ENCODE data around the gene NAV3. TPM values are rescaled to one million over a fixed set of nuclear protein-coding genes. Genes with fewer than 3 reads are reported as not detected.

NAV3 gene
- total and polyA plus RNA-seq, 9 of the 15 experiments (the other 6 are each of a cell fraction or from before 2014, with no cell fraction given): 0.04 TPM; not detected in 8

DNA sequence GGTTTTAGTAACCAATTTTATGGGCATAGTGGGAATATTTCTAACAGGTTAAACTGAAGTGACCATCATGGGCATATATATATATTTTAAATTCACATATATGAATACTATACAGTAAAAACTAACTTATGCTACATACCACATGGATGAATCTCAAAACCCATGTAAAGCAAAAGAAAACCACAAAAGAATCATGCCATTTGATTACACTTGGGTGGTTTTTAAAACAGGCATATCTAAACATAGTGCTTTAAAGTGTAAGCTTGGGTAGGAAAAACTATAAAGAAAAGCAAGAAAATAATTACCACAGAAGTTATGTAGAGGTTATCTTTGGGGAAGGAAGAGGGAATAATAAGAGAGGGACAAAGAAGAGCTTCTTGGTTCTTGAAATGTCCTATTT lies 326.1 kb downstream of the NAV3 start (continued):
- TF ChIP-seq, protein P1, sequence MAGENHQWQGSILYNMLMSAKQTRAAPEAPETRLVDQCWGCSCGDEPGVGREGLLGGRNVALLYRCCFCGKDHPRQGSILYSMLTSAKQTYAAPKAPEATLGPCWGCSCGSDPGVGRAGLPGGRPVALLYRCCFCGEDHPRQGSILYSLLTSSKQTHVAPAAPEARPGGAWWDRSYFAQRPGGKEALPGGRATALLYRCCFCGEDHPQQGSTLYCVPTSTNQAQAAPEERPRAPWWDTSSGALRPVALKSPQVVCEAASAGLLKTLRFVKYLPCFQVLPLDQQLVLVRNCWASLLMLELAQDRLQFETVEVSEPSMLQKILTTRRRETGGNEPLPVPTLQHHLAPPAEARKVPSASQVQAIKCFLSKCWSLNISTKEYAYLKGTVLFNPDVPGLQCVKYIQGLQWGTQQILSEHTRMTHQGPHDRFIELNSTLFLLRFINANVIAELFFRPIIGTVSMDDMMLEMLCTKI (IDR thresholded peaks at IDR 0.05; ENCODE audit: partially characterized antibody): no peak
- TF ChIP-seq PCBP1 (IDR thresholded peaks at IDR 0.05; ENCODE audit: low read depth, low read length, poor library complexity, severe bottlenecking) (no peak), U2AF1 (optimal IDR thresholded peaks at IDR 0.05; ENCODE audit: low read depth, low read length) (no peak), ZNF175 (CRISPR knock-in tag; IDR thresholded peaks at IDR 0.05; ENCODE audit: low read depth) (no peak), ETV6 (IDR thresholded peaks at IDR 0.05; ENCODE audit: borderline replicate concordance in 1 of 2, low read depth in 2 of 2, low read length in 1 of 2) (no peak), ETV6 (CRISPR knock-in tag; IDR thresholded peaks at IDR 0.05; ENCODE audit: borderline replicate concordance) (no peak), RAD21 (CRISPR knock-in tag; conservative IDR thresholded peaks at IDR 0.05 in 1 of 2, IDR thresholded peaks at IDR 0.05 in 1 of 2) (no peak), PPARD (CRISPR knock-in tag; IDR thresholded peaks at IDR 0.05) (no peak)

DNA sequence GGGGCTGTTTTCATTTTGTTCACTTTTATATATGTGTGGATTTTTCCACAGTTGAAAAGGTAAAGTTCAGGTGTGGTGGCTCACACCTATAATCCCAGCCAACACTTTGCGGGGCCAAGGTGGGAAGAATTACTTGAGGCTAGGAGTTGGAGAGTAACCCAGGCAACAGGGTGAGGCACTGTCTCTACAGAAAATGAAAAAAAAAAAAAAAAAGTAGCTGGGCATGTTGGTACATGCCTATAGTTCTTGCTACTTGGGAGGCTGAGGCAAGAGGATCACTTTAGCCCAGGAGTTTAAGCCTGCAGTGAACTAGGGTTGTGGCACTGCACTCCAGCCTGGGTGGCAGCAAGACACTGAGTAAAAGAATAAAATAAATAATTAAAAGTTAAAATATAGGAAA lies 326.5 kb downstream of the NAV3 start:
- Histone ChIP-seq H3K9me1 (ENCODE audit: control insufficient read depth, insufficient read depth, low read length) (no peaks in the 10 kb centered on the region), H3K9ac (ENCODE audit: insufficient read depth in 1 of 2, low read depth in 2 of 2, low read length in 2 of 2) (no peak overlapping the region), H3K79me2 (ENCODE audit: control insufficient read depth, insufficient read depth, low read length) (no peaks in the 10 kb centered on the region), H3K36me3 (ENCODE audit: control insufficient read depth, insufficient read depth, low read length) (no peaks in the 10 kb centered on the region), H3K4me3 (no peak overlapping the region), H4K20me1 (replicated peaks; ENCODE audit: control insufficient read depth, insufficient read depth, low read length) (no peaks in the 10 kb centered on the region), H3K4me1 (replicated peaks in 1 of 2; ENCODE audit: control insufficient read depth in 2 of 2, insufficient read depth in 2 of 2, low read length in 2 of 2) (no peaks in the 10 kb centered on the region), H3K9me3 (replicated peaks; ENCODE audit: control insufficient read depth, insufficient read depth, low read depth, low read length) (no peaks in the 10 kb centered on the region; the same call in 1 of the 2 replicates), H3K27me3 (ENCODE audit: control insufficient read depth in 2 of 2, insufficient read depth in 2 of 2, low read length in 2 of 2) (no peaks in the 10 kb centered on the region), H3K27ac (ENCODE audit: extremely low read depth, low read depth, low read length) (no peak overlapping the region), H2AFZ (ENCODE audit: low read depth, low read length) (no peak overlapping the region), H3K4me2 (ENCODE audit: insufficient read depth, low read length) (no peak overlapping the region)
- FAIRE-seq: no peak
- in situ Hi-C loops (cut with MboI) (no loop called here), intact Hi-C loops (cut with micrococcal nuclease) (no loop called here)
- ChIA-PET POLR2A (no interaction called here), CTCF (ENCODE audit: low intra/inter-chr PET ratio) (no interaction called here)
- no TSS peak for BruUV-seq (replicated peaks)
- no peak for DNase-seq (ENCODE audit: extremely low read depth in 1 of 4, low spot score in 3 of 4)
- 0% methylated on average over 1 of the region's 1 CpG for whole genome bisulfite sequencing (ENCODE audit: insufficient coverage, low coverage, missing lambda C conversion rate)
- no peak for ATAC-seq
- TF ChIP-seq, protein P2, sequence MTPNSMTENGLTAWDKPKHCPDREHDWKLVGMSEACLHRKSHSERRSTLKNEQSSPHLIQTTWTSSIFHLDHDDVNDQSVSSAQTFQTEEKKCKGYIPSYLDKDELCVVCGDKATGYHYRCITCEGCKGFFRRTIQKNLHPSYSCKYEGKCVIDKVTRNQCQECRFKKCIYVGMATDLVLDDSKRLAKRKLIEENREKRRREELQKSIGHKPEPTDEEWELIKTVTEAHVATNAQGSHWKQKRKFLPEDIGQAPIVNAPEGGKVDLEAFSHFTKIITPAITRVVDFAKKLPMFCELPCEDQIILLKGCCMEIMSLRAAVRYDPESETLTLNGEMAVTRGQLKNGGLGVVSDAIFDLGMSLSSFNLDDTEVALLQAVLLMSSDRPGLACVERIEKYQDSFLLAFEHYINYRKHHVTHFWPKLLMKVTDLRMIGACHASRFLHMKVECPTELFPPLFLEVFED (CRISPR knock-in tag; conservative IDR thresholded peaks at IDR 0.05): no peak
- TF ChIP-seq BDP1 (IDR thresholded peaks at IDR 0.05; ENCODE audit: insufficient read depth, insufficient read length): no peak
- TF ChIP-seq HLTF (IDR thresholded peaks at IDR 0.05): no peak
- TF ChIP-seq, protein P3, sequence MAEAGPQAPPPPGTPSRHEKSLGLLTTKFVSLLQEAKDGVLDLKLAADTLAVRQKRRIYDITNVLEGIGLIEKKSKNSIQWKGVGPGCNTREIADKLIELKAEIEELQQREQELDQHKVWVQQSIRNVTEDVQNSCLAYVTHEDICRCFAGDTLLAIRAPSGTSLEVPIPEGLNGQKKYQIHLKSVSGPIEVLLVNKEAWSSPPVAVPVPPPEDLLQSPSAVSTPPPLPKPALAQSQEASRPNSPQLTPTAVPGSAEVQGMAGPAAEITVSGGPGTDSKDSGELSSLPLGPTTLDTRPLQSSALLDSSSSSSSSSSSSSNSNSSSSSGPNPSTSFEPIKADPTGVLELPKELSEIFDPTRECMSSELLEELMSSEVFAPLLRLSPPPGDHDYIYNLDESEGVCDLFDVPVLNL (CRISPR knock-in tag; IDR thresholded peaks at IDR 0.05; ENCODE audit: low read depth): no peak
- no peak for TF ChIP-seq CHD1 (IDR thresholded peaks at IDR 0.05; ENCODE audit: low read length)
- no peak for TF ChIP-seq KLF6 (CRISPR knock-in tag; IDR thresholded peaks at IDR 0.05; ENCODE audit: borderline replicate concordance)
- no peak for TF ChIP-seq DACH1 (IDR thresholded peaks at IDR 0.05; ENCODE audit: partially characterized antibody)
- no peak for TF ChIP-seq MNT (conservative IDR thresholded peaks at IDR 0.05)
- no peak for TF ChIP-seq TRIM28 (IDR thresholded peaks at IDR 0.05)
